Right renal cortex interstitium (tissue), 3 donors: ENCODE measurements around the gene USP4. TPM values are rescaled to one million over a fixed set of nuclear protein-coding genes. Genes with fewer than 3 reads are reported as not detected.
"Not testable (repeated sequence)": the region's sequence is repeated elsewhere in the genome, so short reads cannot be mapped to it uniquely, and the experiment has no call there.

Source experiments
- DNase-seq, 3 donors: peaks; one replicate each; pipeline ENCODE4 v3.0.0-alpha.2; 2013; ENCODE audit warnings: low read depth in 3 of 3, low spot score in 2 of 3
- polyA plus RNA-seq, 3 donors: library from polyadenylated mRNA; unstranded; fragments of 120-200 nt; gene quantifications; one replicate each; pipeline ENCODE4 v1.2.1, GENCODE V29; 2013; ENCODE audit not compliant: insufficient read length in 3 of 3

The USP4 gene
- polyA plus RNA-seq, 3 donors: 61.6 to 64.0 (median 63.3) TPM

DNA sequence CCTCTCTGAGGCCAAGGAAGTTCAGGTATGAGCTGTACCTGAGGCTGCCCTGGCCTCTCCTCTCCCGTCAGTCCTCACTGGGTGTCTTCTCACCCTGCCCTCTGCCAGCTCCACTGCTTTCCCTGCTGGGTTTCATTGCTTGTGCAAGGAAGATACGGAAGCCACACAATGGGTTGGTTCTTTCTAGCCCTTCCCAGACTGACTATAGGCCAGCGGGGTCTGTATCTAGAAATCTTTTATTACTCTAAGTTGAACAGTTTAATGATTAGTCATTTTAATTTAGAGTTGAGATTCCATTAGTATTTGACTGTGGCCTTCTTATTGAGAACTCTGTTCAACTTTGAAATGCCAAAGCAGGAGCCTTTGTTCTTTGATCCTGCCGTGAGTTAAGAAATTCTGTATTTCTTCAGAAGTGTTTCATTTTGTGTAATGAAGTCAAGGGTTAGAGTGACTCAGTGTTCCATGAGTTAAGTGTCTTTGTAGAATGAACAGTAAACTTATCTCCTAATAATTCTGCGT is 79.0 kb downstream of the USP4 start:
- DNase-seq: peak in 1 of 3 donors; percentile 9

GRCh38 chr3:49257187-49257586 is 82.7 kb downstream of the USP4 start:
- no peak for DNase-seq

GRCh38 chr3:49255718-49256511 is 83.9 kb downstream of the USP4 start:
- no peak for DNase-seq

GRCh38 chr3:49255112-49255511 is 84.7 kb downstream of the USP4 start:
- DNase-seq: no peak

GRCh38 chr3:49253512-49253911 is 86.3 kb downstream of the USP4 start:
- DNase-seq: no peak

DNA sequence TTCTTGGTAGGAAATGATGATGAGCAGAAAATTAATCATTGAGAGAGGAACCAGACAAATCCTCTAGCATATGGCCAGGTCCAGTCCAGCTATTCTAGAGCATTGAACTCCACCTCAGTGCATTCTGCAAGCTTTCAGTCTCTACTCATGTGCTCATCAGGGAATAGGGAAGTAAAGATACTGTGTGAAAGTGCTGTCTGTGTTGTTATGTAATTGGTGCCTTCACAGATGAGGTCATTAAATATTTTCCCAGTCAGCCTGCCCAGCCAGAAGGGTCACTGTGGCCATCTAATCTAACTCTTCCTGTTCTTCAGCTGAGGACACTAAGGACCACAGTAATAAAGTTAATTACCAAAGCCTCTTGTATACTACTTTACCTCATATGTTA is 91.0 kb downstream of the USP4 start:
- no peak for DNase-seq

GRCh38 chr3:49244581-49245205 is 95.2 kb downstream of the USP4 start:
- no peak for DNase-seq

- not testable (repeated sequence) for DNase-seq
Observed at GRCh38 chr3:49240091-49240490, 99.8 kb downstream of the USP4 start.

- no peak for DNase-seq
Observed at GRCh38 chr3:49238274-49239127, 101.4 kb downstream of the USP4 start.

- DNase-seq: no peak
Observed at GRCh38 chr3:49237344-49237743, 102.5 kb downstream of the USP4 start.

DNA sequence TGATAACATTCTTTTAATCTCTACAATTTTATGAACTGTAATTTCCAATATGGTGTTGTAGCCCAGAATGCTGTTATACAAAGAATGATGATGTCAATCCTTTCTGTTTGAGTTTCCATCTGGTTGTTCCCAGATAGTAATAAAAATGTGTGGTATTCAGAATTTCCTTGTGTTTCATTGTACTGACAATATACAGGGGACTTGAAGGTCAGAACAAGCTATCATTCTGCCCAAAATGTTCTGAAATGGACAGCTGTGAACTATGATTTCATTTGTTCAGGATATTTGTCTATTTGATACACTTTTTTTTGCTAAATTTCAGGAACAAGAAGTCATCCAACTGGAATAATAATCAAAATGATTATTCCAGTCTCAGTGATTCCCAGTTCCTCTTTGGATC is 103.6 kb downstream of the USP4 start:
- DNase-seq: no peak

DNA sequence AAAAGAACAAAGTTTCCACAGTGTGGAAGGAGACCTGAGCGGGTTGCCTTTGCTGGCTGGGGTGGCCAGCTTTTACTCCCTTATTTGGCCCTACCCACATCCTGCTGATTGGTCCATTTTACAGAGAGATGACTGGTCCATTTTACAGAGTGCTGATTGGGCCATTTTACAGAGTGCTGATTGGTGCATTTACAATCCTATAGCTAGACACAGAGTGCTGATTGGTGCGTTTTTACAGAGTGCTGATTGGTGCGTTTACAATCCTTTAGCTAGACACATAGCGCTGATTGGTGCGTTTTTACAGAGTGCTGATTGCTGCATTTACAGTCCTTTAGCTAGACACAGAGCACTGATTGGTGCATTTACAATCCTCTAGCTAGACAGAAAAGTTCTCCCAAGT is 111.0 kb downstream of the USP4 start:
- DNase-seq: not testable (repeated sequence)

Other genes starting within 250 kb of the USP4 start
- 10 to 100 TPM; 84.1 to 89.5 (median 86.9) TPM for gene QRICH1, start 246.0 kb downstream of the USP4 start, polyA plus RNA-seq
- 100 to 1,000 TPM; 295 to 318 (median 300) TPM for gene QARS1, start 235.3 kb downstream of the USP4 start, polyA plus RNA-seq
- 10 to 100 TPM; 60.2 to 63.0 (median 62.4) TPM for gene USP19, start 219.2 kb downstream of the USP4 start, polyA plus RNA-seq
- 100 to 1,000 TPM; 352 to 390 (median 365) TPM for gene LAMB2, start 207.0 kb downstream of the USP4 start, polyA plus RNA-seq
- 10 to 100 TPM; 24.5 to 25.8 (median 25.7) TPM for gene CCDC71, start 173.7 kb downstream of the USP4 start, polyA plus RNA-seq
- 10 to 100 TPM; 41.5 to 43.8 (median 43.4) TPM for gene KLHDC8B, start 168.5 kb downstream of the USP4 start, polyA plus RNA-seq
- 10 to 100 TPM in 1 of 3 donors, 1 to 10 TPM in 2; 8.8 to 10.0 (median 9.4) TPM for gene C3orf62, start 62.8 kb downstream of the USP4 start, polyA plus RNA-seq
- gene GPX1, start 18.3 kb upstream of the USP4 start, polyA plus RNA-seq: 100 to 1,000 TPM in 2 of 3 donors, 10 to 100 TPM in 1; 93.1 to 126 (median 104) TPM
- gene RHOA, start 71.9 kb upstream of the USP4 start, polyA plus RNA-seq: 100 to 1,000 TPM; 499 to 570 (median 506) TPM
- 10 to 100 TPM; 34.7 to 38.9 (median 36.2) TPM for gene TCTA, start 72.4 kb upstream of the USP4 start, polyA plus RNA-seq
- 10 to 100 TPM; 34.1 to 46.1 (median 39.2) TPM for gene AMT, start 82.4 kb upstream of the USP4 start, polyA plus RNA-seq
- gene NICN1, start 89.3 kb upstream of the USP4 start, polyA plus RNA-seq: 10 to 100 TPM; 22.3 to 25.6 (median 22.7) TPM
- 100 to 1,000 TPM; 108 to 113 (median 110) TPM for gene DAG1, start 130.2 kb upstream of the USP4 start, polyA plus RNA-seq
- gene BSN, start 214.4 kb upstream of the USP4 start, polyA plus RNA-seq: 1 to 10 TPM in 2 of 3 donors, under 1 TPM in 1; 0.93 to 1.6 (median 1.1) TPM